OCI-LY1 (cell line): ENCODE data around the gene NAV2.

ENCODE experiments used
- H2AFZ ChIP-seq: fragments of 200-600 bp; sonication (generic), shearing (Covaris generic); 2 replicates; pipeline ENCODE4 v1.6.0; 2014; ENCODE audit warnings: antibody characterized with exemption, mild to moderate bottlenecking, low read length
- H3F3A ChIP-seq: fragments of 200-600 bp; sonication (generic), shearing (Covaris generic); 2 replicates; pipeline ENCODE4 v1.6.0; 2014; ENCODE audit warnings: mild to moderate bottlenecking, antibody characterized with exemption, low read length, moderate library complexity; ENCODE audit not compliant: insufficient read depth
- H3K27ac ChIP-seq: fragments of 200-600 bp; sonication (generic); 2 replicates; pipeline ENCODE4 v1.5.1; 2014; ENCODE audit warnings: low read length, mixed run types, mild to moderate bottlenecking, low read depth; ENCODE audit not compliant: poor library complexity, severe bottlenecking
- H3K27me3 ChIP-seq: fragments of 200-600 bp; sonication (generic); 2 replicates; pipeline ENCODE4 v1.6.0; 2014; ENCODE audit warnings: antibody characterized with exemption, mild to moderate bottlenecking, low read length, moderate library complexity; ENCODE audit not compliant: insufficient read depth
- H3K36me3 ChIP-seq: fragments of 200-600 bp; sonication (generic); 2 replicates; pipeline ENCODE4 v1.6.1; 2014; ENCODE audit warnings: mild to moderate bottlenecking, antibody characterized with exemption, low read length, moderate library complexity, mixed read lengths; ENCODE audit not compliant: insufficient read depth
- H3K4me1 ChIP-seq: fragments of 200-600 bp; sonication (generic); 2 replicates; pipeline ENCODE4 v1.5.1; 2014; ENCODE audit warnings: mild to moderate bottlenecking, low read length, moderate library complexity; ENCODE audit not compliant: insufficient read depth, severe bottlenecking
- H3K4me2 ChIP-seq: fragments of 200-600 bp; sonication (generic), shearing (Covaris generic); 2 replicates; pipeline ENCODE4 v1.6.1; 2014; ENCODE audit warnings: low read length
- H3K4me3 ChIP-seq: fragments of 200-600 bp; sonication (generic); 2 replicates; pipeline ENCODE4 v1.5.1; 2014; ENCODE audit warnings: low read length, low read depth, mild to moderate bottlenecking, mixed read lengths; ENCODE audit not compliant: poor library complexity, severe bottlenecking
- H3K79me2 ChIP-seq: fragments of 200-600 bp; shearing (Covaris generic); 2 replicates; pipeline ENCODE4 v1.6.1; 2016; ENCODE audit warnings: mixed run types, low read length, mixed read lengths; ENCODE audit not compliant: insufficient read depth
- H3K9ac ChIP-seq: fragments of 200-600 bp; sonication (generic), shearing (Covaris generic); 2 replicates; pipeline ENCODE4 v1.6.1; 2014; ENCODE audit warnings: mild to moderate bottlenecking, low read length, mixed read lengths
- H3K9me2 ChIP-seq: fragments of 200-600 bp; sonication (generic), shearing (Covaris generic); 2 replicates; pipeline ENCODE4 v1.6.1; 2014; ENCODE audit warnings: low read depth, mild to moderate bottlenecking, low read length, mixed read lengths
- H3K9me3 ChIP-seq: fragments of 200-600 bp; shearing (Covaris generic); 2 replicates; pipeline ENCODE4 v1.6.1; 2014; ENCODE audit warnings: low read length, mixed read lengths
- H4K20me1 ChIP-seq: fragments of 200-600 bp; sonication (generic), shearing (Covaris generic); 2 replicates; pipeline ENCODE4 v1.6.0; 2016; ENCODE audit warnings: mild to moderate bottlenecking, low read length; ENCODE audit not compliant: insufficient read depth
- EZH2 ChIP-seq: fragments of 200-600 bp; sonication (generic), shearing (Covaris generic); IDR thresholded peaks from 2 replicates; pipeline ENCODE4 v1.8.0; 2017; ENCODE audit warnings: borderline replicate concordance, mixed run types, mild to moderate bottlenecking, antibody characterized with exemption, low read length, moderate library complexity, mixed read lengths
- TF ChIP-seq, protein P1 (sequence below): fragments of 200-600 bp; sonication (generic), shearing (Covaris generic); IDR thresholded peaks from 2 replicates; pipeline ENCODE4 v1.5.1; 2017; ENCODE audit warnings: mild to moderate bottlenecking, antibody characterized with exemption, low read length, moderate library complexity, mixed read lengths

The NAV2 gene

GRCh38 chr11:20035375-20035700 lies 322.7 kb downstream of the NAV2 start:
- H3K4me1 ChIP-seq = no peaks in the 10 kb centered on the region
- no peaks in the 10 kb centered on the region for H3K9me3 ChIP-seq
- H2AFZ ChIP-seq = no peak overlapping the region
- no peaks in the 10 kb centered on the region for H3F3A ChIP-seq
- TF ChIP-seq, protein P1, sequence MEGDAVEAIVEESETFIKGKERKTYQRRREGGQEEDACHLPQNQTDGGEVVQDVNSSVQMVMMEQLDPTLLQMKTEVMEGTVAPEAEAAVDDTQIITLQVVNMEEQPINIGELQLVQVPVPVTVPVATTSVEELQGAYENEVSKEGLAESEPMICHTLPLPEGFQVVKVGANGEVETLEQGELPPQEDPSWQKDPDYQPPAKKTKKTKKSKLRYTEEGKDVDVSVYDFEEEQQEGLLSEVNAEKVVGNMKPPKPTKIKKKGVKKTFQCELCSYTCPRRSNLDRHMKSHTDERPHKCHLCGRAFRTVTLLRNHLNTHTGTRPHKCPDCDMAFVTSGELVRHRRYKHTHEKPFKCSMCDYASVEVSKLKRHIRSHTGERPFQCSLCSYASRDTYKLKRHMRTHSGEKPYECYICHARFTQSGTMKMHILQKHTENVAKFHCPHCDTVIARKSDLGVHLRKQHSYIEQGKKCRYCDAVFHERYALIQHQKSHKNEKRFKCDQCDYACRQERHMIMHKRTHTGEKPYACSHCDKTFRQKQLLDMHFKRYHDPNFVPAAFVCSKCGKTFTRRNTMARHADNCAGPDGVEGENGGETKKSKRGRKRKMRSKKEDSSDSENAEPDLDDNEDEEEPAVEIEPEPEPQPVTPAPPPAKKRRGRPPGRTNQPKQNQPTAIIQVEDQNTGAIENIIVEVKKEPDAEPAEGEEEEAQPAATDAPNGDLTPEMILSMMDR = no peak
- no peak for TF ChIP-seq EZH2
- no peaks in the 10 kb centered on the region for H4K20me1 ChIP-seq
- H3K4me2 ChIP-seq = no peak overlapping the region
- H3K27ac ChIP-seq = no peak overlapping the region
- H3K79me2 ChIP-seq = no peaks in the 10 kb centered on the region
- no peaks in the 10 kb centered on the region for H3K36me3 ChIP-seq
- no peak overlapping the region for H3K4me3 ChIP-seq
- H3K9ac ChIP-seq = no peak overlapping the region
- H3K27me3 ChIP-seq = no peaks in the 10 kb centered on the region
- H3K9me2 ChIP-seq = no peaks in the 10 kb centered on the region

DNA sequence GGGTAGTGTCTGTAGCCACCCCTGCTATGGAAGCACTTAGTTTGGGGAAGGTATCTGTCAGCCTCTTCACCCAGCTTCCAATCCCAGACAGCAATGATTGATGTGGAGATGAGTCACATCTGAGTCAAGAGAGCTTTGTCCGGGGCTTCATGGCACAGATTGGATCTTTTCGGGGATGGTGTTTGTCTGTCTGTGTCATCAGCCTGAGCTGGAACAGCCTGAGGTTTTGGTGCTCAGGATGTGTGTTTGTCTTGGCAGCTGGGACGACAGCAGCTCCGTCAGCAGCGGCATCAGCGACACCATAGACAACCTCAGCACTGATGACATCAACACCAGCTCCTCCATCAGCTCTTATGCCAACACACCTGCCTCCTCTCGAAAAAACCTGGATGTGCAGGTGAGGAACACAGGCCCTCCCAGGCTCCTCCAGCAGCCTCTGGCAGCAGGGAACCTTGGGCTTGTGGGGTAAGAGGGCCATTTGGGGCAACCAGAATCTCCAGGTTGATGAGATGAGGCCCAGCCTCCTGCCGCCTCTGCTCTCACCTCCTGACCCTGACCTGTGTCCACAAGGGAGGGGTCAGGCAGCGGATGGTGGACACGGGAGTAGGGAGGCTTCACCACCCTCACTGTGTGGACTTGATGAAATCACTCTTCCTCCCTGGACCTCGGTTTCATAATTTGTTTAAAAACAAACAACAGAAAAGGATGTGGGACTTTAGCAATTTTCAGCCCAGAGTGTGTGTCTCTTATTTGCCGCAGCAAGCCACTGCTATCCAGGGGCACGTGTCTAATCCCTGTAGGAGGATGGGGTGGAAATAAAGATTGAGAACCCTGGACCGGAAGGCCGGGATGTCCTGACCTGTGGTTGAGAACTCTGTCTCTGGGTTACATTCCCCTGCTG lies 323.3 kb downstream of the NAV2 start:
- Histone ChIP-seq H3K27me3 (no peaks in the 10 kb centered on the region), H3K9ac (no peak overlapping the region), H3K36me3 (no peaks in the 10 kb centered on the region), H3F3A (no peaks in the 10 kb centered on the region), H3K27ac (no peak overlapping the region), H3K4me1 (no peaks in the 10 kb centered on the region), H2AFZ (no peak overlapping the region), H3K9me2 (no peaks in the 10 kb centered on the region), H3K4me3 (no peak overlapping the region), H3K4me2 (no peak overlapping the region), H4K20me1 (no peaks in the 10 kb centered on the region), H3K79me2 (no peaks in the 10 kb centered on the region), H3K9me3 (no peaks in the 10 kb centered on the region)
- TF ChIP-seq, protein P1 = no peak

GRCh38 chr11:20036626-20037335 lies 324.1 kb downstream of the NAV2 start:
- H3K9me2 ChIP-seq = no peaks in the 10 kb centered on the region
- TF ChIP-seq, protein P1 = no peak
- no peak for TF ChIP-seq EZH2
- H3K79me2 ChIP-seq = no peaks in the 10 kb centered on the region
- no peaks in the 10 kb centered on the region for H4K20me1 ChIP-seq
- no peak overlapping the region for H2AFZ ChIP-seq
- no peaks in the 10 kb centered on the region for H3F3A ChIP-seq
- H3K27ac ChIP-seq = no peak overlapping the region
- no peak overlapping the region for H3K4me2 ChIP-seq
- no peaks in the 10 kb centered on the region for H3K27me3 ChIP-seq
- H3K9me3 ChIP-seq = no peaks in the 10 kb centered on the region
- no peaks in the 10 kb centered on the region for H3K4me1 ChIP-seq
- H3K36me3 ChIP-seq = no peaks in the 10 kb centered on the region
- no peak overlapping the region for H3K4me3 ChIP-seq
- no peak overlapping the region for H3K9ac ChIP-seq
